HEK293T (cell line): ENCODE results near the gene PLA2G3.

ENCODE experiments used
- CTCF ChIA-PET: fragments of 350-600 bp; formaldehyde crosslinking; extraction: SDS; loops from one replicate; lab custom pipeline; 2021; ENCODE audit warnings: antibody characterized with exemption, inconsistent platforms; lab: Yijun Ruan, JAX
- POLR2A ChIA-PET: fragments of 350-600 bp; formaldehyde crosslinking; extraction: SDS; loops from one replicate; lab custom pipeline; 2020; ENCODE audit warnings: antibody characterized with exemption, inconsistent platforms; lab: Yijun Ruan, JAX
- DNase-seq: peaks from one replicate; pipeline ENCODE4 v3.0.0; 2012; ENCODE audit warnings: mixed read lengths; ENCODE audit errors: extremely low spot score
- ARNT ChIP-seq: fragments of 450-650 bp; IDR thresholded peaks from 2 replicates; pipeline ENCODE4 v1.6.1; 2017; ENCODE audit warnings: mild to moderate bottlenecking
- BHLHE40 ChIP-seq: fragments of 450-650 bp; IDR thresholded peaks from 2 replicates; pipeline ENCODE4 v1.6.1; 2016; ENCODE audit warnings: mild to moderate bottlenecking, moderate library complexity, borderline replicate concordance
- CTBP1 ChIP-seq: fragments of 450-650 bp; IDR thresholded peaks from 2 replicates; pipeline ENCODE4 v1.6.1; 2016; ENCODE audit warnings: borderline replicate concordance
- ELF4 ChIP-seq: fragments of 450-650 bp; IDR thresholded peaks from 2 replicates; pipeline ENCODE4 v1.6.1; 2017; ENCODE audit warnings: antibody characterized with exemption
- FOXA1 ChIP-seq: fragments of 450-650 bp; IDR thresholded peaks from 2 replicates; pipeline ENCODE4 v1.6.1; 2016; ENCODE audit warnings: mild to moderate bottlenecking
- FOXK2 ChIP-seq: fragments of 450-650 bp; IDR thresholded peaks from 2 replicates; pipeline ENCODE4 v1.6.1; 2016; ENCODE audit warnings: mild to moderate bottlenecking
- FOXM1 ChIP-seq: fragments of 450-650 bp; IDR thresholded peaks from 2 replicates; pipeline ENCODE4 v1.6.1; 2017; ENCODE audit warnings: mild to moderate bottlenecking, borderline replicate concordance
- HDGF ChIP-seq: fragments of 450-650 bp; IDR thresholded peaks from 2 replicates; pipeline ENCODE4 v1.6.1; 2017; ENCODE audit warnings: antibody characterized with exemption, borderline replicate concordance
- L3MBTL2 ChIP-seq: fragments of 450-650 bp; conservative IDR thresholded peaks from 2 replicates; pipeline ENCODE4 v1.6.1; 2016; ENCODE audit warnings: mild to moderate bottlenecking
- LEF1 ChIP-seq: fragments of 450-650 bp; IDR thresholded peaks from 2 replicates; pipeline ENCODE4 v1.6.1; 2017; ENCODE audit warnings: mild to moderate bottlenecking, borderline replicate concordance
- NFRKB ChIP-seq: fragments of 450-650 bp; IDR thresholded peaks from 2 replicates; pipeline ENCODE4 v1.6.1; 2016; ENCODE audit warnings: mild to moderate bottlenecking, moderate library complexity
- SP1 ChIP-seq: fragments of 450-650 bp; IDR thresholded peaks from 2 replicates; pipeline ENCODE4 v1.6.1; 2017
- SUZ12 ChIP-seq: fragments of 450-650 bp; IDR thresholded peaks from 2 replicates; pipeline ENCODE4 v1.6.1; 2016; ENCODE audit warnings: mild to moderate bottlenecking
- TARDBP ChIP-seq: fragments of 450-650 bp; IDR thresholded peaks from 2 replicates; pipeline ENCODE4 v1.6.1; 2016
- ZNF384 ChIP-seq: fragments of 450-650 bp; IDR thresholded peaks from 2 replicates; pipeline ENCODE4 v1.6.1; 2016
- TF ChIP-seq, protein P1 (sequence below): fragments of 450-650 bp; IDR thresholded peaks from 2 replicates; pipeline ENCODE4 v1.6.1; 2016

The PLA2G3 gene

DNA sequence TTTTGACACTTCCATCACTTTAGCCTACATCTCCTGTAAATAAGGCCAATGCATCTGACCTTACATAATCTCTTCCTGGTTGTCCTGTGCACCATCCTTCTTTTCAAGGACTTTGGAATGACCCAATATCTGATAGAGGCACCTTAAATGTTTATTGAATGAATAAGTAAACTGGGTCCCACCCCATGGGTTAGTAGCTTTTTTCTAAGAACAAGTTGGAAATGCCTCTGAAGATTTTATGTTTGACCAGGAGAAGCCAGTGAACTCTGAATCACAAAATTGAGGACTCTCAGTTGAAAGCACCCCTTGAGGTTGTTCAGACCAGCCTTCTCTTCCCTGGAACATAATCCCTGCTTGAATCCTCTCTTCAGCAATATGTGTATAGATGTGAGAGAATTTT, 21.1 kb upstream of the PLA2G3 start:
- ChIA-PET CTCF (interaction anchor here (0.6 kb wide), 1 partner anchor 9 kb away, joined by 4 read pairs; no protein-coding TSS in a partner anchor), POLR2A (interaction anchor here (1.4 kb wide), 1 partner anchor 111 kb away, joined by 4 read pairs; no protein-coding TSS in a partner anchor)
- TF ChIP-seq BHLHE40: no peak
- no peak for TF ChIP-seq FOXA1
- TF ChIP-seq, protein P1, sequence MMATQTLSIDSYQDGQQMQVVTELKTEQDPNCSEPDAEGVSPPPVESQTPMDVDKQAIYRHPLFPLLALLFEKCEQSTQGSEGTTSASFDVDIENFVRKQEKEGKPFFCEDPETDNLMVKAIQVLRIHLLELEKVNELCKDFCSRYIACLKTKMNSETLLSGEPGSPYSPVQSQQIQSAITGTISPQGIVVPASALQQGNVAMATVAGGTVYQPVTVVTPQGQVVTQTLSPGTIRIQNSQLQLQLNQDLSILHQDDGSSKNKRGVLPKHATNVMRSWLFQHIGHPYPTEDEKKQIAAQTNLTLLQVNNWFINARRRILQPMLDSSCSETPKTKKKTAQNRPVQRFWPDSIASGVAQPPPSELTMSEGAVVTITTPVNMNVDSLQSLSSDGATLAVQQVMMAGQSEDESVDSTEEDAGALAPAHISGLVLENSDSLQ: no peak
- TF ChIP-seq CTBP1: no peak
- no peak for TF ChIP-seq FOXK2
- TF ChIP-seq SP1: no peak
- DNase-seq: no peak

DNA sequence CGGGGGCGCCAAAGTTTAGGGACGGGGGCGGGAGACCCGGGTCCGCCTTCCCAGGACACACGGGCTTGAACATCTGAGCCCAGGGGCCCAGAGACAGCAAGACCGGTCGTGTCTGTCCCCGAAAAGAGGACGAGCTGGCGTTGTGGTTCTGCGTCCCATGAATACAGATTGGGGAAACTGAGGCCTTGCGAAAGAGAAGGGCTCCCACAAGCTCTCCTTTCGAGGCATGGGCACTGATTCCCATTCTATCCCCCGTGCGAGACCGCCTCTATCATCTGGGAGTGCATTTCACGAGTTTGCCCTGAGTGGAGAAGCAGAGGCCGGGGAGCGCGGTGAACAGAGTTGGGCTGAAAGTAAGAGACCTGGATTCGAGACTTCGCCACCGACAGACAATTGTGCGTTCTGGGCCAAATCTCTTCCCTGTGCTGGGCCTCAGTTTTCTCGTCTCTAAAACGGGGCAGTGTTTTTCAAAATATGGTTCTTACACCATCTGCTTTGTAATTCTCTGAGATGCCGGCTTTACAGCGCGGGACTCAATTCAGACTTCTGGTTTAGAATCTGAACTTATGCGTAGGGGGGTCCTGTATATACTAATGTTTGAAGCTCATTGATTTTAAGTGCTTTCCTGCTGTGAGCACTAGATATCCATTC, 20.1 kb upstream of the PLA2G3 start:
- POLR2A ChIA-PET: interaction anchor here (0.6 to 2.6 kb wide), 10 partner anchors 8 to 186 kb away, joined by 3 to 7 read pairs (median 5); partner anchors contain the start of genes INPP5J, PATZ1, SELENOM and SMTN
- DNase-seq: peak; percentile 58
- CTCF ChIA-PET: interaction anchor here (0.6 to 1.5 kb wide), 4 partner anchors 8 to 112 kb away, joined by 3 to 7 read pairs (median 4); partner anchors contain the start of gene LIMK2
- TF ChIP-seq TARDBP: no peak
- no peak for TF ChIP-seq SUZ12
- TF ChIP-seq BHLHE40: no peak
- no peak for TF ChIP-seq ELF4
- TF ChIP-seq NFRKB: no peak
- no peak for TF ChIP-seq ARNT
- no peak for TF ChIP-seq FOXA1
- TF ChIP-seq HDGF: no peak
- TF ChIP-seq LEF1: no peak
- TF ChIP-seq FOXK2: no peak
- TF ChIP-seq FOXM1: no peak
- no peak for TF ChIP-seq CTBP1
- TF ChIP-seq, protein P1: no peak
- no peak for TF ChIP-seq L3MBTL2
- TF ChIP-seq SP1: no peak
- TF ChIP-seq ZNF384: no peak

DNA sequence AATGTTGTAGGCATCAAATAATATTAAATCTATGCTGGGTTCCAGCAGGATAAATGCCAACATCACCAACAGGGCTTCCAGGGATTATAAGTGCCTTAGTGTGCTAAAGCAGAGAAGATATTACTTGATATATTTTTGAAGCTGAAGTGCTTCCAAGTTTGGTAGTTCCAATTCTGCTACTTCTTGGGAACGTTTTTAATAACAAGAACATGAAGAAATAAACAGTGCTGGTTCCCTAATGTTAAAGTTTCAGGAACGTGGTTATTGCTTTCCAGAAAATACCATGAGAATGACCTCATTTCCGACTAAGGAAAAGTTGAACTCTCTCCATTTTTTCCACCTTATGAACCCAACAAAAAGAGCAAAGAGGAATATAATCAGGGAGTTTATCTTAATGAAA, 15.1 kb upstream of the PLA2G3 start:
- no peak for DNase-seq
- CTCF ChIA-PET: interaction anchor here (0.6 kb wide), 1 partner anchor 1466 kb away, joined by 3 read pairs; no protein-coding TSS in a partner anchor
- no peak for TF ChIP-seq SP1
- POLR2A ChIA-PET: no interaction called here

DNA sequence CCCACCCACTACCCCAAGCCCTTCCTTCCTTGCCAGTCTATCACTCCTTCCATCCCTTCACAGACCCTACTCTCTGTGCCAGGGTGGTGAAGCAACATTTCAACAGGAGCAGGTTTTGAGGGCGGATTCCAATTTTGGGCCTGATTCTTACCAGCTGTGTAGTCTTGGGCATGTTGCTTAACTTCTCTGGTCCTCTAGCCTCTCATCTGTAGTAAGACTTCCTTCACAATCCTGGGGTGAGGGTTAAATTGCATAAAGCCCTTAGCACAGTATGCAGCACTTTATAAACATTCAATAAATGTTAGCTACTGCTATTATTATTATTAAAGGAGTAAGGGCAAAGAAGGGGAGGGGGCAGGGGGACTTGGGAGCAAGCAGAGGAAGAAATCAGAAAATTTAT, 14.7 kb upstream of the PLA2G3 start:
- DNase-seq: no peak
- CTCF ChIA-PET: interaction anchor here (0.6 kb wide), 1 partner anchor 1465 kb away, joined by 3 read pairs; no protein-coding TSS in a partner anchor

DNA sequence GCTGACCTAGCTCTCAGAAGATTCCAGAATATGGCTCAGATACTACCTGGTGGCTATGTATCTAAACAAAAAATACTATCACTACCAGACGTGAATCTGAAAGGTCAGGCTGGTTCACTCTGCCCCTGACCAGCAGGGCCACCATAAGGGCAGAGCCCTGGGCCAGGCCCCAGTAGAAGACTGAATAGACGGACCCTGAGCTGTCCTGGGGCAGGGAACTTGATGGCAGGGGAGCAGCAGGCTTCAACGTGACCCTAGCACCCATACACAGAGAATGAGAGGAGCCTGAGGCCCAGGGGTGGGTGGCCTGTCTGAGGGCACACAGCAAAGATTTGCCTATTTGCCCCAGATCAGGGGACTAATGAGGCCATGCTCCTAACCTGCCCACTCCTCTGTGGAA, 13.0 kb upstream of the PLA2G3 start:
- ChIA-PET POLR2A (interaction anchor here (1.6 kb wide), 1 partner anchor 59 kb away, joined by 3 read pairs; the partner anchor contains the start of gene LIMK2), CTCF (no interaction called here)
- no peak for DNase-seq
- no peak for TF ChIP-seq FOXK2
- no peak for TF ChIP-seq FOXA1
- no peak for TF ChIP-seq SP1
- no peak for TF ChIP-seq FOXM1
- TF ChIP-seq L3MBTL2: no peak
- TF ChIP-seq BHLHE40: no peak
- no peak for TF ChIP-seq CTBP1
- no peak for TF ChIP-seq ELF4
- TF ChIP-seq HDGF: no peak
- TF ChIP-seq SUZ12: no peak
- TF ChIP-seq LEF1: no peak
- no peak for TF ChIP-seq NFRKB
- no peak for TF ChIP-seq ZNF384
- TF ChIP-seq, protein P1: no peak
- no peak for TF ChIP-seq TARDBP
- no peak for TF ChIP-seq ARNT

More for the DNA sequence above, 14.7 kb upstream of the PLA2G3 start:
- POLR2A ChIA-PET: interaction anchor here (1.6 kb wide), 1 partner anchor 57 kb away, joined by 3 read pairs; the partner anchor contains the start of gene LIMK2
- TF ChIP-seq SUZ12 (no peak), FOXK2 (no peak), ELF4 (no peak), L3MBTL2 (no peak), CTBP1 (no peak), TARDBP (no peak), LEF1 (no peak), FOXM1 (no peak)

DNA sequence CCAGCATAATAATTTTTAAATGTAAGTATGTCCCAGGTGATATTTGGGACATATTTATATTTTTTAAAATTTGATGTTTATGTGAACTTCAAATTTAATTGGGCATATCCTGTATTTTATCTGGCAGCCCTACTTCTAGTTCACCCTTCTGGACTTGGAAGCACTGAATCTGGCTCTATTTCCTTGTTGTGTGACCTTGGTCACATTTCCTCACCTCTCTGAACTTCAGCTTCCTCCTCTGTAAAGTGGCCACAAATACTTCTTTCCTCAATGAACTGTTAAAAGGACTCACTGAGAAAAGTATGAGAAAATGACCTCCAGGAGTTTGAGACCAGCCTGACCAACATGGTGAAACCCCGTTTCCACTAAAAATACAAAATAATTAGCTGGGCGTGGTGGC, 11.6 kb upstream of the PLA2G3 start:
- DNase-seq: no peak
- CTCF ChIA-PET: interaction anchor here (0.7 kb wide), 1 partner anchor 9 kb away, joined by 4 read pairs; no protein-coding TSS in a partner anchor
- TF ChIP-seq NFRKB: no peak
- TF ChIP-seq FOXA1: no peak
- TF ChIP-seq HDGF: no peak
- TF ChIP-seq, protein P1: no peak
- TF ChIP-seq ELF4: no peak
- no peak for TF ChIP-seq TARDBP
- TF ChIP-seq L3MBTL2: no peak
- TF ChIP-seq ARNT: no peak
- TF ChIP-seq ZNF384: no peak
- TF ChIP-seq LEF1: no peak
- POLR2A ChIA-PET: no interaction called here
